HEK293 (cell line): ENCODE measurements around the gene SHROOM3.

Source experiments
- CTCF ChIA-PET: fragments of 350-600 bp; formaldehyde crosslinking; extraction: SDS; loops from one replicate; lab custom pipeline; 2021; ENCODE audit warnings: antibody characterized with exemption; lab: Yijun Ruan, JAX
- POLR2A ChIA-PET: fragments of 300-600 bp; formaldehyde crosslinking; extraction: SDS; loops from one replicate; lab custom pipeline; 2020; ENCODE audit warnings: antibody characterized with exemption, inconsistent platforms; lab: Yijun Ruan, JAX
- H3K27ac ChIP-seq: fragments of 200-500 bp; sonication (Bioruptor generic); 2 replicates; pipeline ENCODE4 v1.5.1; 2014; ENCODE audit warnings: low read depth, low read length, control low read depth, inconsistent platforms; ENCODE audit errors: extremely low read depth
- H3K36me3 ChIP-seq, 2 experiments: fragments of 200-500 bp in 1 of 2; sonication (Bioruptor generic) in 1 of 2; 1 replicate in 1 of 2; 2 replicates in 1 of 2; pipeline ENCODE4 v1.5.1; 2014 to 2017; ENCODE audit warnings: inconsistent platforms in 2 of 2, low read length in 2 of 2; ENCODE audit not compliant: control insufficient read depth in 2 of 2, insufficient read depth in 1 of 2
- H3K4me1 ChIP-seq: fragments of 200-500 bp; sonication (Bioruptor generic); 2 replicates; pipeline ENCODE4 v1.5.1; 2014; ENCODE audit warnings: mild to moderate bottlenecking, low read length, inconsistent platforms; ENCODE audit not compliant: control insufficient read depth, insufficient read depth
- H3K4me3 ChIP-seq: 2 replicates; pipeline ENCODE4 v1.5.1; 2011; ENCODE audit warnings: low read depth, mild to moderate bottlenecking, control low read depth, low read length, moderate library complexity
- H3K9me3 ChIP-seq: fragments of 200-500 bp; sonication (Bioruptor generic); 2 replicates; pipeline ENCODE4 v1.5.1; 2014; ENCODE audit warnings: low read depth, low read length, inconsistent platforms; ENCODE audit not compliant: control insufficient read depth, insufficient read depth
- EGR2 ChIP-seq: fragments of 450-650 bp; formaldehyde crosslinking; IDR thresholded peaks from 2 replicates; pipeline ENCODE4 v1.5.1; 2016; ENCODE audit warnings: low read depth, missing biosample characterization, missing genetic modification characterization
- FEZF1 ChIP-seq: fragments of 450-650 bp; formaldehyde crosslinking; IDR thresholded peaks from 2 replicates; pipeline ENCODE4 v1.5.1; 2016; ENCODE audit warnings: missing biosample characterization, missing genetic modification characterization
- GLI2 ChIP-seq: fragments of 450-650 bp; formaldehyde crosslinking; IDR thresholded peaks from 2 replicates; pipeline ENCODE4; 2017; ENCODE audit warnings: missing biosample characterization, missing genetic modification characterization, low read depth, borderline replicate concordance
- TRIM28 ChIP-seq: IDR thresholded peaks from 2 replicates; pipeline ENCODE4 v1.6.1; 2011; ENCODE audit warnings: low read length, control low read depth, borderline replicate concordance
- ZNF146 ChIP-seq: fragments of 450-650 bp; formaldehyde crosslinking; IDR thresholded peaks from 2 replicates; pipeline ENCODE4 v1.5.1; 2016; ENCODE audit warnings: missing biosample characterization, missing genetic modification characterization
- ZNF549 ChIP-seq: fragments of 450-650 bp; IDR thresholded peaks from 2 replicates; pipeline ENCODE4 v1.5.1; 2018; ENCODE audit warnings: missing biosample characterization, missing genetic modification characterization, mild to moderate bottlenecking, inconsistent platforms, moderate library complexity
- ZNF585B ChIP-seq: fragments of 450-650 bp; formaldehyde crosslinking; IDR thresholded peaks from 2 replicates; pipeline ENCODE4 v1.5.1; 2016; ENCODE audit warnings: missing biosample characterization, missing genetic modification characterization
- ZNF600 ChIP-seq: fragments of 450-650 bp; formaldehyde crosslinking; IDR thresholded peaks from 2 replicates; pipeline ENCODE4 v1.5.1; 2016; ENCODE audit warnings: missing biosample characterization, missing genetic modification characterization
- ZNF621 ChIP-seq: fragments of 450-650 bp; formaldehyde crosslinking; IDR thresholded peaks from 2 replicates; pipeline ENCODE4 v1.5.1; 2017; ENCODE audit warnings: missing biosample characterization, missing genetic modification characterization
- ZNF624 ChIP-seq: fragments of 450-650 bp; formaldehyde crosslinking; IDR thresholded peaks from 2 replicates; pipeline ENCODE4 v1.5.1; 2017; ENCODE audit warnings: missing biosample characterization, missing genetic modification characterization
- ZNF670 ChIP-seq: fragments of 450-650 bp; formaldehyde crosslinking; IDR thresholded peaks from 2 replicates; pipeline ENCODE4 v1.5.1; 2016; ENCODE audit warnings: missing biosample characterization, missing genetic modification characterization, low read depth
- ZNF830 ChIP-seq: fragments of 450-650 bp; IDR thresholded peaks from 2 replicates; pipeline ENCODE4 v1.5.0; 2018; ENCODE audit warnings: missing biosample characterization, missing genetic modification characterization, low read depth, mild to moderate bottlenecking, moderate library complexity
- ZNF843 ChIP-seq: fragments of 450-650 bp; formaldehyde crosslinking; IDR thresholded peaks from 2 replicates; pipeline ENCODE4 v1.5.1; 2016; ENCODE audit warnings: missing biosample characterization, missing genetic modification characterization
- TF ChIP-seq, protein P1 (sequence below): fragments of 450-650 bp; formaldehyde crosslinking; IDR thresholded peaks from 2 replicates; pipeline ENCODE4 v1.5.1; 2016; ENCODE audit warnings: missing biosample characterization, missing genetic modification characterization
- TF ChIP-seq, protein P2 (sequence below): fragments of 450-650 bp; formaldehyde crosslinking; conservative IDR thresholded peaks from 2 replicates; pipeline ENCODE4 v1.5.1; 2016; ENCODE audit warnings: low read depth, missing biosample characterization, missing genetic modification characterization
- TF ChIP-seq, protein P3 (sequence below): fragments of 450-650 bp; formaldehyde crosslinking; IDR thresholded peaks from 2 replicates; pipeline ENCODE4 v1.5.1; 2016; ENCODE audit warnings: missing biosample characterization, missing genetic modification characterization
- TF ChIP-seq, protein P4 (sequence below): fragments of 450-650 bp; formaldehyde crosslinking; IDR thresholded peaks from 2 replicates; pipeline ENCODE4 v1.5.1; 2016; ENCODE audit warnings: missing biosample characterization, missing genetic modification characterization, low read depth

The SHROOM3 gene

DNA sequence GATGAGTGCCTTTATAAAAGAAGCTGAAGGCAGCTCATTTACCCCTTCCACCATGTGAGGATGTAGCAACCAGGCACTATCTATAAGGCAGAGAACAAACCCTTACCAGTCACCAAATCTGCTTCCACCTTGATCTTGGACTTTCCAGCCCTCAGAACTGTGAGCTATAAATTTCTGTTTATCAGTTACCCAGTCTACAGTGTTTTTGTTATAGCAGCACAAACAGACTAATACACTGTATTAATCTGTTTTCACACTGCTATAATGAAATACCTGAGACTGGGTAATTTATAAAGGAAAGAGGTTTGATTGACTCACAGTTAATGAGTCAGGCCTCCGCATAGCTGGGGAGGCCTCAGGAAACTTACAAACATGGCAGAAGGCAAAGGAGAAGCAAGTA lies 371.7 kb downstream of the SHROOM3 start:
- ChIA-PET POLR2A (no interaction called here), CTCF (no interaction called here)
- H3K36me3 ChIP-seq = no peaks in the 10 kb centered on the region
- TF ChIP-seq ZNF585B (tag by site-specific recombination) (no peak), TRIM28 (peak; percentile 39; the same call in 1 of the 2 replicates)
- no peak overlapping the region for H3K4me3 ChIP-seq
- H3K27ac ChIP-seq = no peak overlapping the region
- no peaks in the 10 kb centered on the region; the same call in 1 of the 2 replicates for H3K9me3 ChIP-seq
- H3K4me1 ChIP-seq = peaks cover 4% of the 10 kb centered on the region; the same call in 1 of the 2 replicates

DNA sequence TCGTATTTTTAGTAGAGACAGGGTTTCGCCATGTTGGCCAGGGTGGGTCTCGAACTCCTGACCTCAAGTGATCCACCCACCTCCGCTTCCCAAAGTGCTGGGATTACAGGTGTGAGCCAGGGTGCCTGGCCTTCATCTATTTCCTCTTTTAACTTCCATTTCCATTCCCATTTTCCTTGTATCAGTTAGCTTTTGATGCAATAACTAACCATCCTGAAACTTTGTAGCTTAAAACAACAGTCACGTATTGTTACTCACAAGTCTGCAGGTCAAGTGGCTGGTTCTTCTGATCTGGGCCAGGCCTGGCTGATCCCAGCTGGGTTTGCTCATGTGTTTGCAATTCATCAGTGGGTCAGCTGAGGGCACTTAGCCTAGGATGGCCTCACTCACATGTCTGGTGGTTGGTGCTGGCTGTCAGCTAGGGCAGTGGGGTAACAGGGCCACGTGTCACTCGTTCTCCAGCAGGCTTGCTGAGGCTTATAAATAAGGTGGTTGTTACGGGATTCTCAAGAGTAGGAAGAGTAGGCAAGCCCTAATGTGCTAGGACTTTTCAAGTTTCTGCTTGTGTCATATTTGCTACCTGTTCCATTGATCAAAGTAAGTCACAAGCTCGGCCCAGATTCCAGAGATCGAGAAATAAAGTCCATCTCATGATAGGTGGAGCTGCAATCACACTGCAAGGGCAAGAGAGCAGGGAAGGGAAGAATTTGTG lies 374.7 kb downstream of the SHROOM3 start:
- CTCF ChIA-PET = interaction anchor here (0.6 kb wide), 1 partner anchor 248 kb away, joined by 3 read pairs; no protein-coding TSS in a partner anchor

DNA sequence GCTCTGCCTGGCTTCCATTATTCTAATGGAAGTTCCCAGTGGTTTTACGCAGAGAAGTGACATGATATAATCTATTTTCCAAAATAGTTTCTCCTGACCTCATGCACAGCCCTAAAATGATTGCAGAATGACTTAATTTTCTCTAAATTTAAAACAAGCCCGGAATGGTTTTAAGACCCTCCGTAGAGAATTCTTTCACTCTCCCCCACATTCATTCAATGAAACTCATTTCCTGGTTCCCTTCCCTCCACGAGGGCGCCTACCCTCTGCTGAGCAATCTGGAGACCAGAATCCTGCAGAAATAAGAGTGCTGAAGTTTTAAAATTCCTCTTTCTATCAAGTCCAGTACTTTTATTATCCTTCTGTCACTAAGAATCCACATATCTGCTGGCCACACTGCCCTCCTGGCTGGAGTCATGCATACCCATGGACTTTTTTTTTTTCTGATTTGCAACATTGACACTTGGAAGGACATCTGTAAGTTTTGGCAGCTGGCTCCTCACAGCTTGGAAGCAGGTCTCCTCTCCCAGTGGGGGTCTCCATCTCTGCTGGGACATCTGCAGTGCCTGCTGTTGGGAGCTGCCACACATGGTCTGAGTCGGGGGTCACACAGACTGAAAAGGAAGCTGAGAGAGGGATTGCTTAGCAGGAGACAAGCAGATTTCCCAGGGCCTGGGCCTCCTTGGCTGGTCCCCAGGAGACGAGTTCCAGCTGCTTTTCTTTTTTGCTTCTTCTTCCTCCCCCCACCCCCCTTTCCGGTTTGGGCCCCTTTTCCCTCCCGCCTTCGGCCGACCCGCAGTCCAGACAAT lies 376.8 kb downstream of the SHROOM3 start:
- H3K27ac ChIP-seq = no peak overlapping the region
- ChIA-PET CTCF (interaction anchor here (0.6 kb wide), 1 partner anchor 43 kb away, joined by 6 read pairs; no protein-coding TSS in a partner anchor), POLR2A (no interaction called here)
- TF ChIP-seq ZNF621 (tag by site-specific recombination) (no peak), GLI2 (tag by site-specific recombination) (no peak), ZNF146 (tag by site-specific recombination) (no peak), EGR2 (tag by site-specific recombination) (no peak), ZNF549 (no peak)
- TF ChIP-seq, protein P1, sequence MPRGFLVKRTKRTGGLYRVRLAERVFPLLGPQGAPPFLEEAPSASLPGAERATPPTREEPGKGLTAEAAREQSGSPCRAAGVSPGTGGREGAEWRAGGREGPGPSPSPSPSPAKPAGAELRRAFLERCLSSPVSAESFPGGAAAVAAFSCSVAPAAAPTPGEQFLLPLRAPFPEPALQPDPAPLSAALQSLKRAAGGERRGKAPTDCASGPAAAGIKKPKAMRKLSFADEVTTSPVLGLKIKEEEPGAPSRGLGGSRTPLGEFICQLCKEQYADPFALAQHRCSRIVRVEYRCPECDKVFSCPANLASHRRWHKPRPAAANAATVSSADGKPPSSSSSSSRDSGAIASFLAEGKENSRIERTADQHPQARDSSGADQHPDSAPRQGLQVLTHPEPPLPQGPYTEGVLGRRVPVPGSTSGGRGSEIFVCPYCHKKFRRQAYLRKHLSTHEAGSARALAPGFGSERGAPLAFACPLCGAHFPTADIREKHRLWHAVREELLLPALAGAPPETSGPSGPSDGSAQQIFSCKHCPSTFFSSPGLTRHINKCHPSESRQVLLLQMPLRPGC = no peak

More for the DNA sequence above, 374.7 kb downstream of the SHROOM3 start:
- Histone ChIP-seq H3K9me3 (no peaks in the 10 kb centered on the region; the same call in 1 of the 2 replicates), H3K4me1 (no peaks in the 10 kb centered on the region), H3K4me3 (no peak overlapping the region), H3K27ac (no peak overlapping the region), H3K36me3 (no peaks in the 10 kb centered on the region)
- POLR2A ChIA-PET = no interaction called here
- TF ChIP-seq ZNF843 (tag by site-specific recombination) = no peak
- TF ChIP-seq, protein P2, sequence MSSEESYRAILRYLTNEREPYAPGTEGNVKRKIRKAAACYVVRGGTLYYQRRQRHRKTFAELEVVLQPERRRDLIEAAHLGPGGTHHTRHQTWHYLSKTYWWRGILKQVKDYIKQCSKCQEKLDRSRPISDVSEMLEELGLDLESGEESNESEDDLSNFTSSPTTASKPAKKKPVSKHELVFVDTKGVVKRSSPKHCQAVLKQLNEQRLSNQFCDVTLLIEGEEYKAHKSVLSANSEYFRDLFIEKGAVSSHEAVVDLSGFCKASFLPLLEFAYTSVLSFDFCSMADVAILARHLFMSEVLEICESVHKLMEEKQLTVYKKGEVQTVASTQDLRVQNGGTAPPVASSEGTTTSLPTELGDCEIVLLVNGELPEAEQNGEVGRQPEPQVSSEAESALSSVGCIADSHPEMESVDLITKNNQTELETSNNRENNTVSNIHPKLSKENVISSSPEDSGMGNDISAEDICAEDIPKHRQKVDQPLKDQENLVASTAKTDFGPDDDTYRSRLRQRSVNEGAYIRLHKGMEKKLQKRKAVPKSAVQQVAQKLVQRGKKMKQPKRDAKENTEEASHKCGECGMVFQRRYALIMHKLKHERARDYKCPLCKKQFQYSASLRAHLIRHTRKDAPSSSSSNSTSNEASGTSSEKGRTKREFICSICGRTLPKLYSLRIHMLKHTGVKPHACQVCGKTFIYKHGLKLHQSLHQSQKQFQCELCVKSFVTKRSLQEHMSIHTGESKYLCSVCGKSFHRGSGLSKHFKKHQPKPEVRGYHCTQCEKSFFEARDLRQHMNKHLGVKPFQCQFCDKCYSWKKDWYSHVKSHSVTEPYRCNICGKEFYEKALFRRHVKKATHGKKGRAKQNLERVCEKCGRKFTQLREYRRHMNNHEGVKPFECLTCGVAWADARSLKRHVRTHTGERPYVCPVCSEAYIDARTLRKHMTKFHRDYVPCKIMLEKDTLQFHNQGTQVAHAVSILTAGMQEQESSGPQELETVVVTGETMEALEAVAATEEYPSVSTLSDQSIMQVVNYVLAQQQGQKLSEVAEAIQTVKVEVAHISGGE = no peak
- no peak for TF ChIP-seq ZNF624 (tag by site-specific recombination)
- TF ChIP-seq, protein P3, sequence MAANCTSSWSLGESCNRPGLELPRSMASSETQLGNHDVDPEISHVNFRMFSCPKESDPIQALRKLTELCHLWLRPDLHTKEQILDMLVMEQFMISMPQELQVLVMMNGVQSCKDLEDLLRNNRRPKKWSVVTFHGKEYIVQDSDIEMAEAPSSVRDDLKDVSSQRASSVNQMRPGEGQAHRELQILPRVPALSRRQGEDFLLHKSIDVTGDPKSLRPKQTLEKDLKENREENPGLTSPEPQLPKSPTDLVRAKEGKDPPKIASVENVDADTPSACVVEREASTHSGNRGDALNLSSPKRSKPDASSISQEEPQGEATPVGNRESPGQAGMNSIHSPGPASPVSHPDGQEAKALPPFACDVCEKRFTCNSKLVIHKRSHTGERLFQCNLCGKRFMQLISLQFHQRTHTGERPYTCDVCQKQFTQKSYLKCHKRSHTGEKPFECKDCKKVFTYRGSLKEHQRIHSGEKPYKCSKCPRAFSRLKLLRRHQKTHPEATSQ (tag by site-specific recombination) = no peak
- TF ChIP-seq FEZF1 (tag by site-specific recombination) = no peak
- no peak for TF ChIP-seq ZNF830 (tag by site-specific recombination)
- no peak for TF ChIP-seq ZNF670
- TF ChIP-seq, protein P4, sequence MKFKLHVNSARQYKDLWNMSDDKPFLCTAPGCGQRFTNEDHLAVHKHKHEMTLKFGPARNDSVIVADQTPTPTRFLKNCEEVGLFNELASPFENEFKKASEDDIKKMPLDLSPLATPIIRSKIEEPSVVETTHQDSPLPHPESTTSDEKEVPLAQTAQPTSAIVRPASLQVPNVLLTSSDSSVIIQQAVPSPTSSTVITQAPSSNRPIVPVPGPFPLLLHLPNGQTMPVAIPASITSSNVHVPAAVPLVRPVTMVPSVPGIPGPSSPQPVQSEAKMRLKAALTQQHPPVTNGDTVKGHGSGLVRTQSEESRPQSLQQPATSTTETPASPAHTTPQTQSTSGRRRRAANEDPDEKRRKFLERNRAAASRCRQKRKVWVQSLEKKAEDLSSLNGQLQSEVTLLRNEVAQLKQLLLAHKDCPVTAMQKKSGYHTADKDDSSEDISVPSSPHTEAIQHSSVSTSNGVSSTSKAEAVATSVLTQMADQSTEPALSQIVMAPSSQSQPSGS = no peak
- no peak for TF ChIP-seq ZNF600 (tag by site-specific recombination)
- TF ChIP-seq EGR2 (tag by site-specific recombination) = no peak

More for the DNA sequence above, 376.8 kb downstream of the SHROOM3 start:
- H3K36me3 ChIP-seq = no peaks in the 10 kb centered on the region
- no peaks in the 10 kb centered on the region for H3K4me1 ChIP-seq
- H3K4me3 ChIP-seq = no peak overlapping the region
- no peaks in the 10 kb centered on the region; the same call in 1 of the 2 replicates for H3K9me3 ChIP-seq
